SKM-1 treated with dmso at 0.1 percent for 144 hours (cell line): ENCODE data around the gene PDE4D.
A peak's percentile ranks its signal among the peaks of the same experiment; 100 is the strongest.

Experiments used
- DNase-seq: peaks from one replicate; lab custom pipeline; 2025; ENCODE audit not compliant: unreplicated experiment; lab: John Stamatoyannopoulos, UW

Gene PDE4D

GRCh38 chr5:59193616-59194319, 699.8 kb downstream of the PDE4D start:
- DNase-seq, result peak; percentile 11

DNA sequence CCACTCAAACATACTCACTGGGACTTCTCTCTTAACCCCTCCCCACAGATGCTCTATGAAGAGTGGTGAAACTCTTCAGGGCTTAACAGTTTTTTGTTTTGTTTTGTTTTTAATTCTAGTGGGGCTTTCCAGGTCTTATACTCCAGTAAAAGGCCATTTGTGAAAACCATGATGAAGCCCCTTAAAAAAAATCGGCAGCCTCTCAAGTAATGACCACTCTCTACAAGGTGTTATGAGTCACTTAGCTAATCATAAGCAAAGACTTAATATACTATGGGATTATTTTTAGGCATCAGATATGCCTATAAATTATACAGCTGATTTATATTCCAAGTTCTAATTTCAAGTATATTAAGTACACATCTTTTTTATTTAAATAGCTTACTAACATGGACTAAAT, 702.8 kb downstream of the PDE4D start:
- no peak for DNase-seq

- DNase-seq, result no peak
These were observed 703.9 kb downstream of the PDE4D start for GRCh38 chr5:59189472-59190244.

GRCh38 chr5:59188419-59189225, 704.9 kb downstream of the PDE4D start:
- peak; percentile 76 for DNase-seq

DNA sequence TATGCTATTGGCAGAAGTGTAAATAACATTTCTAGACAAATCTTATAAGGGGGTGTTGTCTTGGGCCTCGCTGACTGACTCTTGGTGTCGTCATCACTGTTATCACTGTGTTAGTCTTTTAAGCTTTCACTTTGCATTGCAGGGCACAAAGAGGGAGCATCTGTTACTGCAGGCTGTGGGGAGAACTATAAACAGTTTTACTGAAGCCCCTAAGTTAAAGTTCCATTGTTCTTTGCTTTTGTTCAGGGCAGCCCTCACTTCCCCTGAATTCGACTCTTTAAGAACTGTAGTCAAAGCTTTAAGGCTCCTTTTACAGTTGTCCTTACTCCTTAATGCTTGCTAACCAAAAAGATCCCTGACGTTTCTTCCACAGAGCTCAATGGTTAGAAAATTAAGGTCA, 705.7 kb downstream of the PDE4D start:
- no peak for DNase-seq

DNA sequence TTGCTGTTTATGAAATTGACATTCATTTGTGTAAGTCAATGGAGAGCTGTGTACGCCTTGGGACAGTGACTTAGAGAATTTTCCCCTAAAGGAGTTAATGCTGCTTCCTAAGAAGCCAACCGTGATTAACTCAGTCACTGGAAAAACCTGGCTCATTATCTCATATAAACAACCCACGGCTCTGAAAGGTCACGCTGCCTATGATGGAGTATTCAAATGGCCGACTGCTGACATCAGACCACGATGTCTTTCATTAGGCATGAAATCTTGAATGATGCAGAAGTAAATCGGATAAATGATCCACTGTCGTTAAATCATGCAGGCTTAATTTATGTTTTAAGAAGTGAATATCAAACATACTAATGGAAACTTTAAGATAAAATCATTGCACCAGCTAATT, 706.9 kb downstream of the PDE4D start:
- DNase-seq, result no peak

DNA sequence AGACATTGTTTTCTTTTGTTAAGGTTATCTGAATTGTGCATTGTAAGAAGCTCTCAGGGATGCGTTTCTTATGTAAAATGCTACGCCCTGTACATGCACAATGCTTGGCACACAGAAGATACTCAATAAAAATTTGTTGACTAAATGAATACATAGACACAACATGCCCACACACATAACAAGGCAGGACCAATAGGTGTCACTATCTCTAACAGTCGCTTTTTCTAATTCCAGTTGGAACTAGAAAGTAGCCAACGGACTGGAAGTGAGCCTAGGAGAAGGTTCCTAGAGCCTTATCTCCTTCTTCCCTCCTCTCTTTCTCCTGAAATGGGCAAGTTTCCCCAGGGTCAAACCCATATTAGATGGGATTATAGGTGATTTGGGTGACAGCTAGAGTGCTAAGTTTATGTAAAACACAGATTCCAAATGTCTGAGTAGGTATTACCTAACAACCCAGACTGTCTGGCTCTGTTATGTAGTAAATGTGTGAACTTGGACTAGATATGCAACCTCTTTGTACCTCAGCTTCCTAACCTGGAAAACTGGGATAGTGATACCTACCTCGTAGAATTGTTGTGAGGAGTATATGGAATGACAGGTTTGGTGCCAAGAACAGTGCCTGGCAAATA, 707.7 kb downstream of the PDE4D start:
- no peak for DNase-seq

GRCh38 chr5:59184769-59185168, 708.8 kb downstream of the PDE4D start:
- no peak for DNase-seq

DNA sequence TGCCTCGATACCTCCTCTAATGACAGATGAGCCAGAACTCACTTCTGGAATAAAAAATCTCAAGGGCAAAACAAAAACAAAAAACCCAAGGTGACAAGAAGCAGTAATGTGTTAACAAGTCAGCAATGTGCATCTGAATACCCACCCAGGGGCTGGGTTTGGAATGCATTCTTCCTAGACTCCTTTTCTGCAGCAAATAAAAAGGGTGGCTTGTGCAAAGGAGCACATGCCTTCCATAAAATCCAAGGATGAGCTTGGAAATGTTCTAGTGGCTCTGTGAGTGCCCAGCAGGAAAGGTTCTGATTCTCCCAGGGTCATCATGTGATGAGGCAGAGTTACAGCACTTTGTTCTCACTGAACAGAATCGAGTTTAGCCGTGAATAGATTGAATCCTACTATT, 710.8 kb downstream of the PDE4D start:
- DNase-seq, result no peak

DNA sequence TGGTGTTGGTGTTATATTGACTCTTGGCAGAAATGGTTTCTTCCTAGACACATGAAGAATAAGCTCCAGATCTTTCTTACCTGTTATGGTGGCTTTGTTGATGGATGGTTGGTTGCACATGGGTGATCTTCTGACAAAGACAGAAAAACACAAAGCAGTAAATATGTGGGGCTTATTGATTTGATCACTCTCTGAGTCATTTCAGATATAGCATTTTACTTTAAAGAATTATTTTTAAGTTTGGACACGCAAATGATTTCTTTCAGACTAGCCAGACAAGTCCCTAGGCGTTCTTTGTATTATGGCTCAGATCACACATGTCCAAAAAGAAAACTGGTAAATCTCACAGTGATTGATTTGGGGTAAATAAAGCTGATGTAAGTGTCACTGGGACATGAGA, 713.0 kb downstream of the PDE4D start:
- DNase-seq, result no peak

GRCh38 chr5:59179704-59180103, 713.8 kb downstream of the PDE4D start:
- no peak for DNase-seq

- DNase-seq, result peak; percentile 35
These were observed 715.0 kb downstream of the PDE4D start for GRCh38 chr5:59178482-59178881.

DNA sequence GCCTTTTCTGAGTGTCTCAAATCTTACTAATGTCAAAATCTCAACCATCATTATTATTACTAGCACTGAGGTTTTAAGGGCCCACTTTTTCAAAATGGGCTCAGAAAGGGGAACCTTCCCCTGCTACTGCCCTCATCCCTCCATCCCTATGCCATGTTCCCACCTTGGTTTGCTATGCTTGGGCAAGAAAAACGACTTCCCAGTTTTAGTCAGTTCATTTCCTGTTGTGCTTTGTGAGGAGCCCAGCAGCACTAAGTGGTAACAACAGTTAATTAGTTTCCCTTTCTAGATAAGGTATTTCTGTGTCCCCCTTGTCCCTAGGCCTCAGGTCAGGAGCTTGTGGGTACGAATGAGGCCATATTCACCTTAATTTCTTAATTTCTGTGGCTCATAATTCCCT, 715.5 kb downstream of the PDE4D start:
- DNase-seq, result peak; percentile 44

GRCh38 chr5:59177644-59178043, 715.9 kb downstream of the PDE4D start:
- DNase-seq, result no peak

DNA sequence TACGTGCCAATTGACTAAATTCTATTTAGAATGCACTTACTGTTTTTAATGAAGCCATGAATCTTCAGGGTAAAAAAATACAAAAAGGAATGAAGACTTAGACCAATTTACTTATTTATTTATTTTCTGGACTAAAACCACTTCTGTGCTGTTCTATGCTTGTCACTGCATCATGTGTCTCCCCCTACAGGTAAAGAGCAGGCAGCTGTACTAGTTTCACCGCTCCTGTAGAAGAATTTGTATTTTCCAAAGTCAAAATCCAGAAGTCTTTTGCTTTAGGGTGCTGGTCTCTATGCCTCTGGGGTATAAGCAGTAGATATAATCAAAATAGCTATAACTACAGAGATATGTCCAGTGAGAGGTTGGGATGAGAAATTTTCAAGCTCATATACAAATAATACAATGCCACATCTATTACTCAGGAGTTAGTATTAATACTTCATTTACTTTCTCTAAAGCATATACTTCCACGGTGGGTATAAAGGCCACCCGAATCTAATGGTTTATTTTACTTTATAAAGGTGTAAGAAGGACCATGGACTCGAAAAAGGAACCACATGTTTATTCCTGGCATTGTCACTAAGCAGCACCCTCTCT, 719.2 kb downstream of the PDE4D start:
- peak; percentile 57 for DNase-seq

DNA sequence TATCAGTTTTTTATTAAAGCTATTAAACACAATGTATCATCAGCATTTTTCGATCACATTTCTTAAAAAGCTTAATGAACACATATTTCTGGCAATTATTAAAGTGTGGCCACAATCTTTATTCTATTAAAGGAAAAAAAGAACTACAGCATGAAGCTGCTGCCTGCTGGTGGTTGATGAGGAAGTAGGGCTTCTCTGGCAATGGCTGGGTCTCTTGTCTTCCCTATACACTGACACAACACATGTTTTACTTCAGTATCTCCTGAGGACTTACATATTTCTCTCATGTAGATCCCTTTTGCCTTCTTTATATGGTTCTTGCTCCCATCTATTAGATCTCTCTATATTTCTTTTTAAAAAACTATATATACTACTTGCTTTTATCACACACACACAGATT, 719.9 kb downstream of the PDE4D start:
- peak; percentile 59 for DNase-seq

- no peak for DNase-seq
These were observed 722.4 kb downstream of the PDE4D start for GRCh38 chr5:59171131-59171530.

- no peak for DNase-seq
These were observed 723.8 kb downstream of the PDE4D start for GRCh38 chr5:59169768-59170150.

- DNase-seq, result no peak
These were observed 724.3 kb downstream of the PDE4D start for GRCh38 chr5:59169081-59169767.

- no peak for DNase-seq
These were observed 725.5 kb downstream of the PDE4D start for GRCh38 chr5:59168067-59168466.
